ENCODE data around the gene UBE2QL1.

UBE2QL1 gene

GRCh38 chr5:6410421-6410820 is 38.2 kb upstream of the UBE2QL1 start:
- no peak for ATAC-seq
- no peak for TF ChIP-seq ISL1 (CRISPR knock-in tag; IDR thresholded peaks at IDR 0.05)
- TF ChIP-seq, protein P1, sequence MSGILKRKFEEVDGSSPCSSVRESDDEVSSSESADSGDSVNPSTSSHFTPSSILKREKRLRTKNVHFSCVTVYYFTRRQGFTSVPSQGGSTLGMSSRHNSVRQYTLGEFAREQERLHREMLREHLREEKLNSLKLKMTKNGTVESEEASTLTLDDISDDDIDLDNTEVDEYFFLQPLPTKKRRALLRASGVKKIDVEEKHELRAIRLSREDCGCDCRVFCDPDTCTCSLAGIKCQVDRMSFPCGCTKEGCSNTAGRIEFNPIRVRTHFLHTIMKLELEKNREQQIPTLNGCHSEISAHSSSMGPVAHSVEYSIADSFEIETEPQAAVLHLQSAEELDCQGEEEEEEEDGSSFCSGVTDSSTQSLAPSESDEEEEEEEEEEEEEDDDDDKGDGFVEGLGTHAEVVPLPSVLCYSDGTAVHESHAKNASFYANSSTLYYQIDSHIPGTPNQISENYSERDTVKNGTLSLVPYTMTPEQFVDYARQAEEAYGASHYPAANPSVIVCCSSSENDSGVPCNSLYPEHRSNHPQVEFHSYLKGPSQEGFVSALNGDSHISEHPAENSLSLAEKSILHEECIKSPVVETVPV (CRISPR knock-in tag; IDR thresholded peaks at IDR 0.05): no peak
- TF ChIP-seq ZFP30 (CRISPR knock-in tag; IDR thresholded peaks at IDR 0.05): no peak
- no peak for TF ChIP-seq ZNF70 (CRISPR knock-in tag; IDR thresholded peaks at IDR 0.05)

- no peak for TF ChIP-seq ZNF565 (CRISPR knock-in tag; conservative IDR thresholded peaks at IDR 0.05; ENCODE audit: low read depth)
- no peak for TF ChIP-seq PATZ1 (CRISPR knock-in tag; IDR thresholded peaks at IDR 0.05; ENCODE audit: borderline replicate concordance)
- TF ChIP-seq, protein P1 (CRISPR knock-in tag; IDR thresholded peaks at IDR 0.05): no peak
- TF ChIP-seq, protein P2, sequence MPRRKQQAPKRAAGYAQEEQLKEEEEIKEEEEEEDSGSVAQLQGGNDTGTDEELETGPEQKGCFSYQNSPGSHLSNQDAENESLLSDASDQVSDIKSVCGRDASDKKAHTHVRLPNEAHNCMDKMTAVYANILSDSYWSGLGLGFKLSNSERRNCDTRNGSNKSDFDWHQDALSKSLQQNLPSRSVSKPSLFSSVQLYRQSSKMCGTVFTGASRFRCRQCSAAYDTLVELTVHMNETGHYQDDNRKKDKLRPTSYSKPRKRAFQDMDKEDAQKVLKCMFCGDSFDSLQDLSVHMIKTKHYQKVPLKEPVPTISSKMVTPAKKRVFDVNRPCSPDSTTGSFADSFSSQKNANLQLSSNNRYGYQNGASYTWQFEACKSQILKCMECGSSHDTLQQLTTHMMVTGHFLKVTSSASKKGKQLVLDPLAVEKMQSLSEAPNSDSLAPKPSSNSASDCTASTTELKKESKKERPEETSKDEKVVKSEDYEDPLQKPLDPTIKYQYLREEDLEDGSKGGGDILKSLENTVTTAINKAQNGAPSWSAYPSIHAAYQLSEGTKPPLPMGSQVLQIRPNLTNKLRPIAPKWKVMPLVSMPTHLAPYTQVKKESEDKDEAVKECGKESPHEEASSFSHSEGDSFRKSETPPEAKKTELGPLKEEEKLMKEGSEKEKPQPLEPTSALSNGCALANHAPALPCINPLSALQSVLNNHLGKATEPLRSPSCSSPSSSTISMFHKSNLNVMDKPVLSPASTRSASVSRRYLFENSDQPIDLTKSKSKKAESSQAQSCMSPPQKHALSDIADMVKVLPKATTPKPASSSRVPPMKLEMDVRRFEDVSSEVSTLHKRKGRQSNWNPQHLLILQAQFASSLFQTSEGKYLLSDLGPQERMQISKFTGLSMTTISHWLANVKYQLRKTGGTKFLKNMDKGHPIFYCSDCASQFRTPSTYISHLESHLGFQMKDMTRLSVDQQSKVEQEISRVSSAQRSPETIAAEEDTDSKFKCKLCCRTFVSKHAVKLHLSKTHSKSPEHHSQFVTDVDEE (CRISPR knock-in tag; IDR thresholded peaks at IDR 0.05): no peak
- no peak for TF ChIP-seq ZNF8 (CRISPR knock-in tag; IDR thresholded peaks at IDR 0.05)
- TF ChIP-seq ESRRG (CRISPR knock-in tag; IDR thresholded peaks at IDR 0.05): no peak
- no peak for TF ChIP-seq PPARA (CRISPR knock-in tag; IDR thresholded peaks at IDR 0.05; ENCODE audit: borderline replicate concordance)
- no peak for TF ChIP-seq ZC3H10 (CRISPR knock-in tag; IDR thresholded peaks at IDR 0.05)
- no peak for TF ChIP-seq TOX (CRISPR knock-in tag; IDR thresholded peaks at IDR 0.05; ENCODE audit: borderline replicate concordance)
- TF ChIP-seq GLIS3 (CRISPR knock-in tag; IDR thresholded peaks at IDR 0.05): no peak
- TF ChIP-seq TCF4 (CRISPR knock-in tag; IDR thresholded peaks at IDR 0.05; ENCODE audit: borderline replicate concordance): no peak
- TF ChIP-seq OSR1 (CRISPR knock-in tag; IDR thresholded peaks at IDR 0.05): no peak
- no peak for TF ChIP-seq ZFP30 (CRISPR knock-in tag; IDR thresholded peaks at IDR 0.05)
- TF ChIP-seq RARB (CRISPR knock-in tag; IDR thresholded peaks at IDR 0.05): no peak
- no peak for TF ChIP-seq CSDC2 (CRISPR knock-in tag; IDR thresholded peaks at IDR 0.05)
- TF ChIP-seq, protein P3, sequence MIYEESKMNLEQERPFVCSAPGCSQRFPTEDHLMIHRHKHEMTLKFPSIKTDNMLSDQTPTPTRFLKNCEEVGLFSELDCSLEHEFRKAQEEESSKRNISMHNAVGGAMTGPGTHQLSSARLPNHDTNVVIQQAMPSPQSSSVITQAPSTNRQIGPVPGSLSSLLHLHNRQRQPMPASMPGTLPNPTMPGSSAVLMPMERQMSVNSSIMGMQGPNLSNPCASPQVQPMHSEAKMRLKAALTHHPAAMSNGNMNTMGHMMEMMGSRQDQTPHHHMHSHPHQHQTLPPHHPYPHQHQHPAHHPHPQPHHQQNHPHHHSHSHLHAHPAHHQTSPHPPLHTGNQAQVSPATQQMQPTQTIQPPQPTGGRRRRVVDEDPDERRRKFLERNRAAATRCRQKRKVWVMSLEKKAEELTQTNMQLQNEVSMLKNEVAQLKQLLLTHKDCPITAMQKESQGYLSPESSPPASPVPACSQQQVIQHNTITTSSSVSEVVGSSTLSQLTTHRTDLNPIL (CRISPR knock-in tag; IDR thresholded peaks at IDR 0.05; ENCODE audit: low read depth): no peak
- TF ChIP-seq ZNF70 (CRISPR knock-in tag; IDR thresholded peaks at IDR 0.05): no peak
- no peak for TF ChIP-seq ISL1 (CRISPR knock-in tag; IDR thresholded peaks at IDR 0.05)
- ATAC-seq: no peak
Observed at GRCh38 chr5:6411141-6411540, 37.5 kb upstream of the UBE2QL1 start.

DNA sequence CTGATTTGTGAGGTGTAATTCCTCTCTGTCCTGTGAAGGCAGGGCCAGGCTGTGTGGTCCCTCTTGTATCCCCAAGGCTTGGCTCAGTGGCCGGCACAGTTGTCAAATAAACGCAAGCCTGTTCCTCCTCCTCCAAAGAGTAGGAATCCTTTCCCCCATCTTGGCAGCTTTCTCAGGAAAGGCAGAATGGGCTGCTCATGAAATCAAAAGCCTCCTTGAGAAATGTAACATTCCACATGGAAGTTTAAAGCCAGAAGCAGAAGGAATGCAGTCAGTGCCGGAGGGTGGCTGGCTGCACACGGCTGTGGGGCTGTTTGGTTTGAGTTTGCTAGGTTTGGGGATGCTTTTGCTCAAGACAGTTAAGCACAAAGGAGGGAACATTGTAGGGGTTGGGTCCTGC is 35.8 kb upstream of the UBE2QL1 start:
- no peak for ATAC-seq
- TF ChIP-seq PPARA (CRISPR knock-in tag; IDR thresholded peaks at IDR 0.05; ENCODE audit: borderline replicate concordance) (no peak), SNAI2 (CRISPR knock-in tag; IDR thresholded peaks at IDR 0.05) (no peak), ZNF565 (CRISPR knock-in tag; conservative IDR thresholded peaks at IDR 0.05; ENCODE audit: low read depth) (no peak), ARNTL (CRISPR knock-in tag; IDR thresholded peaks at IDR 0.05; ENCODE audit: borderline replicate concordance, low read depth) (no peak), ZNF8 (CRISPR knock-in tag; IDR thresholded peaks at IDR 0.05) (no peak), ZFP3 (CRISPR knock-in tag; IDR thresholded peaks at IDR 0.05) (no peak), RARB (CRISPR knock-in tag; IDR thresholded peaks at IDR 0.05) (no peak), TCF4 (CRISPR knock-in tag; IDR thresholded peaks at IDR 0.05; ENCODE audit: borderline replicate concordance) (no peak)
- TF ChIP-seq, protein P2 (CRISPR knock-in tag; IDR thresholded peaks at IDR 0.05): no peak
- TF ChIP-seq, protein P4, sequence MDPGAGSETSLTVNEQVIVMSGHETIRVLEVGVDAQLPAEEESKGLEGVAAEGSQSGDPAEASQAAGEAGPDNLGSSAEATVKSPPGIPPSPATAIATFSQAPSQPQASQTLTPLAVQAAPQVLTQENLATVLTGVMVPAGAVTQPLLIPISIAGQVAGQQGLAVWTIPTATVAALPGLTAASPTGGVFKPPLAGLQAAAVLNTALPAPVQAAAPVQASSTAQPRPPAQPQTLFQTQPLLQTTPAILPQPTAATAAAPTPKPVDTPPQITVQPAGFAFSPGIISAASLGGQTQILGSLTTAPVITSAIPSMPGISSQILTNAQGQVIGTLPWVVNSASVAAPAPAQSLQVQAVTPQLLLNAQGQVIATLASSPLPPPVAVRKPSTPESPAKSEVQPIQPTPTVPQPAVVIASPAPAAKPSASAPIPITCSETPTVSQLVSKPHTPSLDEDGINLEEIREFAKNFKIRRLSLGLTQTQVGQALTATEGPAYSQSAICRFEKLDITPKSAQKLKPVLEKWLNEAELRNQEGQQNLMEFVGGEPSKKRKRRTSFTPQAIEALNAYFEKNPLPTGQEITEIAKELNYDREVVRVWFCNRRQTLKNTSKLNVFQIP (CRISPR knock-in tag; IDR thresholded peaks at IDR 0.05; ENCODE audit: borderline replicate concordance, low read depth): no peak
- TF ChIP-seq, protein P1 (CRISPR knock-in tag; IDR thresholded peaks at IDR 0.05): no peak
